Measurements from ENCODE around the gene FANK1.

Gene FANK1

DNA sequence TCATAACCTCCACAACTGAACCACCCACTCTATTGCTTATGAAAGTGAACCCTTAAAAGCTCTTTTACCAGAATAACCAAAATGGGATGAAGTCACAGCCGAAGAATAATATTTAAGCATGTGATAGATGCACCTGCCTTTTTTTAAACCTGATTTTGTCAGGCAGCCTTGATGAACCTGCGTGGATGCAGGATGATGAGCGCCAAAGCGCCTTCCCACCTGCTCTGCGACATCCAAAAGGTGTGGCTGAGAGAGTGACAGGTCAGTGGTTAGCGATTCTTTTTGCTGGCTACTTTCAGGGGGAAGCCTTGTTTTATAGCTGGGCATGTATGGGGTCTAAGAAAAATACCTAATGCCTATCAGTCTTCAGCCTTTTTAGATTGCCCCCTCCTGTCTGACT is 157.8 kb downstream of the FANK1 start:
- Histone ChIP-seq H3K4me3 (ENCODE audit: insufficient read depth, low read depth, low read length, poor library complexity, severe bottlenecking) (no peak overlapping the region), H3K27me3 (replicated peaks; ENCODE audit: control insufficient read depth, insufficient read depth, low read length, poor library complexity, severe bottlenecking) (no peaks in the 10 kb centered on the region), H3K9me3 (ENCODE audit: control insufficient read depth, low read length) (no peaks in the 10 kb centered on the region), H3K36me3 (ENCODE audit: control insufficient read depth, insufficient read depth, low read length) (no peaks in the 10 kb centered on the region), H3K27ac (ENCODE audit: insufficient read depth, low read length, poor library complexity, severe bottlenecking) (no peak overlapping the region), H3K4me1 (ENCODE audit: control insufficient read depth, insufficient read depth, low read length, poor library complexity, severe bottlenecking) (no peaks in the 10 kb centered on the region)
- no peak for DNase-seq

DNA sequence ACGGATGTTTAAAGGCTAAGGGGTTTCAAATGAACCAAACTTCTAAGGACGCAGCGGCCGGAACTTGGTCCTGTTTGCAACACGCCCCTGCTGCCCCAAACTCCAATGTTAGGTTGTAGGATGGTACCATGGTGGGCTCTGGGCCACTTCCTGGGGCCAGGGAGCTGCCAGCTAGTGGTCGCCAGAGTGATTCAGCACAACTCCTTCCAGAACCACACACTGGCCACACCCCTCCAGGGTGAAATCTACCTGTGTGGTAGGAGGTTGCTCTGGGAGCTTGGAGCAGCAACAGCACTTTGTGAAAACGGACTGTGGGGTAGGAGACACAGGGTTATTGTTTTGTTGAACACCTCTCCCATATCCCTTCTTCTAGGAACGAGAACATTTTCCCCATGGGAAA is 161.1 kb downstream of the FANK1 start:
- Histone ChIP-seq H3K27me3 (replicated peaks; ENCODE audit: control insufficient read depth, insufficient read depth, low read length, poor library complexity, severe bottlenecking) (no peaks in the 10 kb centered on the region), H3K4me1 (ENCODE audit: control insufficient read depth, insufficient read depth, low read length, poor library complexity, severe bottlenecking) (no peaks in the 10 kb centered on the region), H3K36me3 (ENCODE audit: control insufficient read depth, insufficient read depth, low read length) (no peaks in the 10 kb centered on the region), H3K27ac (ENCODE audit: insufficient read depth, low read length, poor library complexity, severe bottlenecking) (no peak overlapping the region), H3K4me3 (ENCODE audit: insufficient read depth, low read depth, low read length, poor library complexity, severe bottlenecking) (no peak overlapping the region), H3K9me3 (ENCODE audit: control insufficient read depth, low read length) (no peaks in the 10 kb centered on the region)
- DNase-seq = no peak

DNA sequence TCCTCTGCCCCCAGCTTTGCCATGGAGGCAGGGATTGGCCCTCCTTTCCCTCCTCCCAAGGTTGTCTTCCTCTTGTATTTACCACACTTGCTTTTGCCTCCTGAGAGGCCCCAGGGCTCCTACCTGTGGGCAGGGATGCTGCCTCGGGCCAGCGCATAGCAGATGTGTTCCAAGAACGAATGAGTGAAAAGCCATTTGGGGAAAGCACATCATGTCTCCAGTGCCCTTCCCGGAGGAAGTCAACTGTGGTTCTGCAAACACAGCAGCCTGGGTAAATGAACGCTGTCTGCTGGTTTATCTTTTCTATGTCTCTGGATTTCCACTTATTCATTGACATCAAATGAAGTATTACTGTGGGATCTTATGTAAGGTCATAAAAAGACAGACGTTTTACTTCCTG is 161.7 kb downstream of the FANK1 start:
- Histone ChIP-seq H3K27me3 (replicated peaks; ENCODE audit: control insufficient read depth, insufficient read depth, low read length, poor library complexity, severe bottlenecking) (no peaks in the 10 kb centered on the region), H3K4me3 (ENCODE audit: insufficient read depth, low read depth, low read length, poor library complexity, severe bottlenecking) (no peak overlapping the region), H3K9me3 (ENCODE audit: control insufficient read depth, low read length) (no peaks in the 10 kb centered on the region), H3K36me3 (ENCODE audit: control insufficient read depth, insufficient read depth, low read length) (no peaks in the 10 kb centered on the region), H3K4me1 (ENCODE audit: control insufficient read depth, insufficient read depth, low read length, poor library complexity, severe bottlenecking) (no peaks in the 10 kb centered on the region), H3K27ac (ENCODE audit: insufficient read depth, low read length, poor library complexity, severe bottlenecking) (no peak overlapping the region)
- DNase-seq = no peak

DNA sequence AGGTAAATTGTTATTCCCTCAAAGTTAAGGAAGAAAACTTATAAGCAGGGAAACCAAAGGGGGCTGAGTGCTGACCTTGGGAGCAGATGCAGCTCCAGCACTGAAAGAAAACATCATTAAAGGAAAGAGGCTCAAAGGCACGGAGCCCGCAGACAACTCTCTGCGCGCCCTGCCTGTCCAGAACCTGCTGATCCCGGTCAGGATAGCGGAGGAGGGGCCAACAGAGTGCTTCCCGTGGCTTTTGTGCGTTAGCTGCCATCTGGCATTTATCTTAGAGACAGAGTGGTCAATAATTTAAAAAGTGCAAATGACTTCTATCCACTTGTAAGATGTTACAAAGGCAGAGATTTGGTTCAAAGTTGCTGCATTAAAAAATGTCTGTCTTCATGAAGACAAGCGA is 162.1 kb downstream of the FANK1 start:
- H3K4me1 ChIP-seq (ENCODE audit: control insufficient read depth, insufficient read depth, low read length, poor library complexity, severe bottlenecking) = no peaks in the 10 kb centered on the region
- H3K36me3 ChIP-seq (ENCODE audit: control insufficient read depth, insufficient read depth, low read length) = no peaks in the 10 kb centered on the region
- DNase-seq = no peak
- no peaks in the 10 kb centered on the region for H3K9me3 ChIP-seq (ENCODE audit: control insufficient read depth, low read length)
- H3K27me3 ChIP-seq (replicated peaks; ENCODE audit: control insufficient read depth, insufficient read depth, low read length, poor library complexity, severe bottlenecking) = no peaks in the 10 kb centered on the region
- H3K27ac ChIP-seq (ENCODE audit: insufficient read depth, low read length, poor library complexity, severe bottlenecking) = no peak overlapping the region
- H3K4me3 ChIP-seq (ENCODE audit: insufficient read depth, low read depth, low read length, poor library complexity, severe bottlenecking) = no peak overlapping the region
